DOHH2 (cell line): Measurements from ENCODE around the gene WSCD2.

Experiments used
- EZH2phosphoT487 ChIP-seq: fragments of 200-600 bp; sonication (generic); IDR thresholded peaks from 2 replicates; pipeline ENCODE4 v1.6.1; 2017; ENCODE audit warnings: borderline replicate concordance, mild to moderate bottlenecking, antibody characterized with exemption, low read length, moderate library complexity, mixed read lengths
- TF ChIP-seq, protein P1 (sequence below): fragments of 200-600 bp; sonication (generic); IDR thresholded peaks from one replicate; pipeline ENCODE4 v1.5.1; 2014; ENCODE audit warnings: antibody characterized with exemption, mild to moderate bottlenecking, low read depth, low read length; ENCODE audit not compliant: poor library complexity, severe bottlenecking

DNA sequence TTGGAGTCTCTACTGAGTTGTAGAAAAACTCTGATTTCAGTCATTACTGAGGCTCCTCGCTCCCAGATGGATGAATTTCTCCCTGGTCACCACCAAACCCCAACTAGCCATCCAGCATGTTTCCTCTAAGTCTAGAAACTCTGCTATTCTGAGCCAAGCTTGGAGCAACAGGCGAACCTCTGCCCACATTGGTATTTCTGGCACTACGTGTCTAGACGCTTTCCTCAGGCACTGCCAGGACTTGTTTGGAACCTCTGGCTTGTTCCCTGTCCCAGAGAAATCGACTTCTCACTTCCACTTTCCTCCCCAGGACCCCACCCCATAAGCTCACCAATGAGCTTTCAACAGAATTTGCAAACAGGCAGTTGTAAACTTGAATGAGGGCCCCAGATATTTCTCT lies 27.6 kb downstream of the WSCD2 start:
- TF ChIP-seq, protein P1, sequence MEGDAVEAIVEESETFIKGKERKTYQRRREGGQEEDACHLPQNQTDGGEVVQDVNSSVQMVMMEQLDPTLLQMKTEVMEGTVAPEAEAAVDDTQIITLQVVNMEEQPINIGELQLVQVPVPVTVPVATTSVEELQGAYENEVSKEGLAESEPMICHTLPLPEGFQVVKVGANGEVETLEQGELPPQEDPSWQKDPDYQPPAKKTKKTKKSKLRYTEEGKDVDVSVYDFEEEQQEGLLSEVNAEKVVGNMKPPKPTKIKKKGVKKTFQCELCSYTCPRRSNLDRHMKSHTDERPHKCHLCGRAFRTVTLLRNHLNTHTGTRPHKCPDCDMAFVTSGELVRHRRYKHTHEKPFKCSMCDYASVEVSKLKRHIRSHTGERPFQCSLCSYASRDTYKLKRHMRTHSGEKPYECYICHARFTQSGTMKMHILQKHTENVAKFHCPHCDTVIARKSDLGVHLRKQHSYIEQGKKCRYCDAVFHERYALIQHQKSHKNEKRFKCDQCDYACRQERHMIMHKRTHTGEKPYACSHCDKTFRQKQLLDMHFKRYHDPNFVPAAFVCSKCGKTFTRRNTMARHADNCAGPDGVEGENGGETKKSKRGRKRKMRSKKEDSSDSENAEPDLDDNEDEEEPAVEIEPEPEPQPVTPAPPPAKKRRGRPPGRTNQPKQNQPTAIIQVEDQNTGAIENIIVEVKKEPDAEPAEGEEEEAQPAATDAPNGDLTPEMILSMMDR, result no peak
- no peak for TF ChIP-seq EZH2phosphoT487
